Measurements from ENCODE around the gene MEF2A. TPM values are rescaled to one million over a fixed set of nuclear protein-coding genes. Genes with fewer than 3 reads are reported as not detected.

The MEF2A gene
- total and polyA plus RNA-seq, 2 donors (not counting 1 experiment from before 2014, with no cell fraction given): 44.0 to 102 TPM

- H2AFZ ChIP-seq (ENCODE audit: insufficient read depth, low read depth, low read length, poor library complexity, severe bottlenecking): no peak overlapping the region
- POLR2A ChIA-PET: no interaction called here
- no peaks in the 10 kb centered on the region for H4K20me1 ChIP-seq (ENCODE audit: control insufficient read depth, insufficient read depth, low read length, poor library complexity, severe bottlenecking)
- H3K4me3 ChIP-seq (ENCODE audit: control extremely low read depth in 1 of 5, extremely low read depth in 1 of 5, insufficient read depth in 1 of 5, low read depth in 2 of 5, low read length in 4 of 5): no peak overlapping the region
- peaks cover 0 to 4% (median 0%) of the 10 kb centered on the region in 3 donors for H3K9me3 ChIP-seq (ENCODE audit: control extremely low read depth in 1 of 3, control insufficient read depth in 2 of 3, insufficient read depth in 1 of 3, low read length in 2 of 3)
- Mint-ChIP-seq H3K27ac (no peak overlapping the region), H3K27me3 (no peaks in the 10 kb centered on the region), H3K4me1 (peaks cover 56% of the 10 kb centered on the region), H3K9me3 (ENCODE audit: insufficient read depth) (no peaks in the 10 kb centered on the region), H3K4me3 (no peak overlapping the region)
- H3K27ac ChIP-seq (ENCODE audit: low read length in 2 of 2): no peak overlapping the region
- peaks cover 29% of the 10 kb centered on the region in 2 donors for H3K4me1 ChIP-seq (ENCODE audit: control insufficient read depth in 2 of 2, insufficient read depth in 2 of 2, low read length in 2 of 2)
- H3K79me2 ChIP-seq (ENCODE audit: control insufficient read depth, insufficient read depth, low read length): peaks cover 94% of the 10 kb centered on the region
- no peaks in the 10 kb centered on the region for H3K27me3 ChIP-seq (replicated peaks in 1 of 4; ENCODE audit: control extremely low read depth in 1 of 4, control insufficient read depth in 3 of 4, insufficient read depth in 4 of 4, low read length in 3 of 4)
- ATAC-seq (ENCODE audit: low read depth): no peak
- CTCF ChIA-PET: no interaction called here
- intact Hi-C loops (cut with micrococcal nuclease): loop anchor here (5.0 kb wide), 2 partner anchors 34 to 36 kb away; no protein-coding TSS in a partner anchor
- peaks cover 0 to 29% of the 10 kb centered on the region in 2 experiments for H3K36me3 ChIP-seq (replicated peaks in 1 of 2; ENCODE audit: control extremely low read depth in 1 of 2, control insufficient read depth in 1 of 2, extremely low read depth in 1 of 2, insufficient read depth in 2 of 2, low read length in 1 of 2)
- H3K9ac ChIP-seq (ENCODE audit: low read length): no peak overlapping the region
- no peak for TF ChIP-seq EZH2 (IDR thresholded peaks at IDR 0.05; ENCODE audit: borderline replicate concordance, insufficient read depth, low read depth, low read length, poor library complexity, severe bottlenecking)
- TF ChIP-seq CTCF (IDR thresholded peaks at IDR 0.05): no peak
- WGBS (ENCODE audit: insufficient coverage): no CpG with 5 or more reads among the region's 2 CpGs
- DNase-seq: no peak
- H3K4me2 ChIP-seq (replicated peaks; ENCODE audit: low read depth, low read length, poor library complexity, severe bottlenecking): no peak overlapping the region
Measured at GRCh38 chr15:99633655-99634054, 67.9 kb downstream of the MEF2A start.

DNA sequence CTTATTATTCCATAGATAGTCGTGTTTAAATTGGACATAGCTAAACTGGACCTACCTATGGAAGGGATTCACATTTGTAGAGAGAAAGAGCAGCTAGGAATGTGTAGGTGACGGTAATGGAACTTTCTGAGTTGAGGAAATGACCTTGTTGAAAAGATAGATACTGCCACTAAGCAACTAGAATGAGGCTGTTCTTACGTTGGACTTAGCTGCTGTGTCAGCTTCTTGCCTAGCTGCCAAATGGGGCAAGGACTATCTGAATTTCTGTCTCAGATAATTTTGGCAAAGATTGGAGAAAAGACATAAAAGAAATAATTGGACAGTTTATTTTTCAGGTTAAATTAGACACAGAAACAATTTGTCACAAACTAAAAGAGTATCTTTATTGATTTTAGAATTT lies 68.8 kb downstream of the MEF2A start:
- DNase-seq: no peak
- Histone ChIP-seq H3K4me3 (ENCODE audit: control extremely low read depth in 1 of 5, extremely low read depth in 1 of 5, insufficient read depth in 1 of 5, low read depth in 2 of 5, low read length in 4 of 5) (no peak overlapping the region), H3K27ac (ENCODE audit: low read length in 2 of 2) (no peak overlapping the region), H3K9ac (ENCODE audit: low read length) (no peak overlapping the region), H3K36me3 (replicated peaks in 1 of 2; ENCODE audit: control extremely low read depth in 1 of 2, control insufficient read depth in 1 of 2, extremely low read depth in 1 of 2, insufficient read depth in 2 of 2, low read length in 1 of 2) (peaks cover 0 to 29% of the 10 kb centered on the region in 2 experiments), H3K4me2 (replicated peaks; ENCODE audit: low read depth, low read length, poor library complexity, severe bottlenecking) (no peak overlapping the region), H3K27me3 (replicated peaks in 1 of 4; ENCODE audit: control extremely low read depth in 1 of 4, control insufficient read depth in 3 of 4, insufficient read depth in 4 of 4, low read length in 3 of 4) (no peaks in the 10 kb centered on the region), H4K20me1 (ENCODE audit: control insufficient read depth, insufficient read depth, low read length, poor library complexity, severe bottlenecking) (no peaks in the 10 kb centered on the region), H3K9me3 (ENCODE audit: control extremely low read depth in 1 of 3, control insufficient read depth in 2 of 3, insufficient read depth in 1 of 3, low read length in 2 of 3) (peaks cover 0 to 3% (median 0%) of the 10 kb centered on the region in 3 donors), H3K4me1 (ENCODE audit: control insufficient read depth in 2 of 2, insufficient read depth in 2 of 2, low read length in 2 of 2) (peaks cover 22 to 29% of the 10 kb centered on the region in 2 donors), H2AFZ (ENCODE audit: insufficient read depth, low read depth, low read length, poor library complexity, severe bottlenecking) (no peak overlapping the region), H3K79me2 (ENCODE audit: control insufficient read depth, insufficient read depth, low read length) (peaks cover 94% of the 10 kb centered on the region)
- ChIA-PET CTCF (no interaction called here), POLR2A (no interaction called here)
- H3K4me3 Mint-ChIP-seq: no peak overlapping the region
- 100% methylated on average over 2 of the region's 3 CpGs for WGBS (ENCODE audit: insufficient coverage)
- no peaks in the 10 kb centered on the region for H3K9me3 Mint-ChIP-seq (ENCODE audit: insufficient read depth)
- H3K27me3 Mint-ChIP-seq: no peaks in the 10 kb centered on the region
- TF ChIP-seq EZH2 (IDR thresholded peaks at IDR 0.05; ENCODE audit: borderline replicate concordance, insufficient read depth, low read depth, low read length, poor library complexity, severe bottlenecking) (no peak), CTCF (IDR thresholded peaks at IDR 0.05) (no peak)
- no peak overlapping the region for H3K27ac Mint-ChIP-seq
- intact Hi-C loops (cut with micrococcal nuclease): loop anchor here (5.0 kb wide), 2 partner anchors 33 to 37 kb away; no protein-coding TSS in a partner anchor
- no peak for ATAC-seq (ENCODE audit: low read depth)
- peaks cover 49% of the 10 kb centered on the region for H3K4me1 Mint-ChIP-seq
